Measurements from ENCODE around the gene ARHGAP32.
A peak's percentile ranks its signal among the peaks of the same experiment; 100 is the strongest.
"Not testable (repeated sequence)": the region's sequence is repeated elsewhere in the genome, so short reads cannot be mapped to it uniquely, and the experiment has no call there.

ARHGAP32 gene

DNA sequence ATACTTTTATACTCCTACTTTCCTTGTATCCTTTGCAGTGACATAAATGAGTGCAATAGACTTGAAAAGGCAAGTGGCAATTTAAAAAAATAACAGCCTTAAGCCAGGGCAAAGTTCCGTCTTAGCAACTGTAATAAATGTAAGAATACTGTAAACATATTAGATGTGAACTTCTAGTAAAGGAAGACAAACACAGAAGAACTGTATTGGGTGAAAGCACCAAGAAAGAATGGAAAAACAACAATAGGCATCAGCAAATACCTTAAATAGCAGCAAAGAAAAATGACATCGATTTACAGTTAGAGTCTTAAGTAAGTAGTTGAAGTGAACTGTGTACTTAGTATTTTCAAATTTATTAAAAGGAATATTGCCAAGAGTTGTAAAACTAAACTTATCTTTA is 174.0 kb downstream of the ARHGAP32 start:
- DNase-seq: no peak

DNA sequence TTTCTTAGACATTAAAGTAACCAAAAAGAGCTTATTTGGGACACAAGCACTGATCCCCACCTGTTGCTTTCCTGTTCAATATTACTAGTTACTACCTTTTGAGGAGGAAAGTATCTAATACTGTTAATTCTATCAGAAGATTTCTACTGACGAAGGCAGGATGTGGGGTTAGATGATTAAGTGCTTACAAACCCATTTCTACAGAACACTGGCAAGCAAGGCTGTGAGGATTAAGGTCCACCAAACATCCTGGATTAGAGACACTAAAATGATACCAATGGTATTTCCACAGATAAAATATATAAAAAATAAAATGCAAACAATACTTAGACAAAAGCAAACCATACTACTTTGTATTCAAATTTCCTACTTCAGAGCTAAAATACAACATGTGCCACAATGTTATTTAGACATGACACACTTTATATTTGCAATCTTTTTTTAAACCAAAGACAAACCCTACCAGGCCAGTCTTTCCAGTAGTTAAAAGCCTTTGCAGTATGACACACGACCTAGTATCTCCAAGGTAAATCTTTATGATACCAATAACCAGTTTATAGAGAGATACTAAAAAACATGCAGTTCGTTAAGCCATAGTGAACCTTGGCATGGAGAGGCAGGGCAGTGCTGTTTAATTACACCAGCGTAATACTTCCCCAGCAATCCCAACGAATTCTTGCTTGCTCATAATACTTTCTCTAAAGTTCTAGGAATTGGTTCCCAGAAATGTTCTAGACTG is 178.2 kb downstream of the ARHGAP32 start:
- DNase-seq: no peak

DNA sequence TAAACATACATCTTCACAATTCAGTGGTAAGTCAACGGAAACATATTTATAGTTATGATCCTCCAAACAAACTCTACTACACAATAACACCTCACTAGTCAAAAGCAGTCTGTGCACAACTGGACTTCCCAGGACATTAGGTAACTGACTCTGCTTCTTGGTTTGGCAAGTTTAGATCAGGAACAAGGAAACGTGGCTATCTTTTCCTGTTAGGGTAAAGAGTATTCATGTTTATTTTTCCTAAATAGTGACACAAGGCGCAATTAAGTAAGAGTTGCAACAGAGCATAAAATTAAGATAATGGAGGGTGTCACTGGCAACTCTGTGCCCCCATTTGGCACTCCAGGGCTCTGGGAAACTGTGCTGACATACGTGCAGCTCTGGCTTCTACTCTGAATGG is 179.2 kb downstream of the ARHGAP32 start:
- DNase-seq: no peak

GRCh38 chr11:129006161-129006560 is 186.0 kb downstream of the ARHGAP32 start:
- no peak for DNase-seq

DNA sequence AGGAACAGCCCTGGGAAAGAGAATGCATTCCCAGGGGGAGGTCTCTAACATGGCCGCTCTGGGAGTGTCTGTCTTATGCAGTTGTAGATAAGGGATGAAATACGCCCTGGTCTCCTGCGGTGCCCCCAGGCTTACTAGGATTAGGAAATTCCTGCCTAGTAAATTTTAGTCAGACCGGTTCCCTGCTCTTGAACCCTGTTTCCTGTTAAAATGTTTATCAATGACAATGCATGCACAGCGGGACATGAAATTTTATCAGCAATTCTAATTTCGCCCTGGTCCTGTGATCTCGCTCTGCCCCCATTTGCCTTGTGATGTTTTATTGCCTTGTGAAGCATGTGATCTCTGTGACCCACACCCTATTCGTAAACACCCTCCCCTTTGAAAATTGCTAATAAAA is 193.0 kb downstream of the ARHGAP32 start:
- not testable (repeated sequence) for DNase-seq

GRCh38 chr11:128988242-128988970 is 203.7 kb downstream of the ARHGAP32 start:
- DNase-seq: no peak

GRCh38 chr11:128985880-128986279 is 206.2 kb downstream of the ARHGAP32 start:
- no peak for DNase-seq

GRCh38 chr11:128983023-128983422 is 209.1 kb downstream of the ARHGAP32 start:
- no peak for DNase-seq

- no peak for DNase-seq
These were observed 210.9 kb downstream of the ARHGAP32 start for GRCh38 chr11:128981254-128981653.

GRCh38 chr11:128970598-128971190 is 221.4 kb downstream of the ARHGAP32 start:
- no peak for DNase-seq

- DNase-seq: no peak
These were observed 223.2 kb downstream of the ARHGAP32 start for GRCh38 chr11:128968916-128969315.

DNA sequence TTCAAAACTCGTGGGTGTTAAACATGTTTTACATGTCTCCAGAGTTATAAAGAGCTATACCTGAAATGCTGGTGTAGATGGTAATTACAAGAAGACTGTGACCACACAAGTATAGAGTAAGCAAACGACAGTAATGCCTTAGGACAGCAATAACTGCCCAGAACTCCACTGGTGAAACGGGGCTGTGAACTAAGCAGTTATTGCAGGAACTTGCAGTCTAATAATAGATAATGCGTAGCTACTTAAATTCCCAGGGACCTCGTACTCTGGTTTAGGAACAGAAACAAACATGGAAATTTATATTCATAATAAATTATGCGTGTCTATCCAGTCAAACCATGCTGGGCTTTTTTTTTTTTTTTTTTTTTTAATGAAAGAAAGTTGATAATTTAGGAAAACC is 224.5 kb downstream of the ARHGAP32 start:
- DNase-seq: no peak

- DNase-seq: no peak
These were observed 226.6 kb downstream of the ARHGAP32 start for GRCh38 chr11:128965485-128965884.

GRCh38 chr11:128964463-128964930 is 227.6 kb downstream of the ARHGAP32 start:
- DNase-seq: no peak

GRCh38 chr11:128963744-128964325 is 228.3 kb downstream of the ARHGAP32 start:
- no peak for DNase-seq

DNA sequence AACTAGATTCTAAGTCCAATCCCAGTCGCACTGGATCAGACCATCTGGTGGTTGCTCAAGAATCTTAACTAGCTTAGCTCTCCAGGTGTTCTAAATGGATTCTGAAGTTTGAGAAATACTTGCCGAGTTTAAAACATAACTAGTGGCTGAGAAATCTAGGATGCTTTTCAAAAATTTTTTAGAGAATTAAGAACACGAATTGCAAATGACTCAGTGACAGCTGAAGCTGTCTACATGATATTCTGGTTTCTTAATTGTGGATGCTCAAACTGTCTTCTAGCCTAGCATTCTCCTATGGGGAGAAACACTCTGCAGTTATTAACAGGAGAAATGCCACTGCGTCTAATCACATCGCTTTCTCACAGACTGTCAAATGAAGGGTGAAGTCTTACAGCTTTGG is 229.2 kb downstream of the ARHGAP32 start:
- DNase-seq: no peak

DNA sequence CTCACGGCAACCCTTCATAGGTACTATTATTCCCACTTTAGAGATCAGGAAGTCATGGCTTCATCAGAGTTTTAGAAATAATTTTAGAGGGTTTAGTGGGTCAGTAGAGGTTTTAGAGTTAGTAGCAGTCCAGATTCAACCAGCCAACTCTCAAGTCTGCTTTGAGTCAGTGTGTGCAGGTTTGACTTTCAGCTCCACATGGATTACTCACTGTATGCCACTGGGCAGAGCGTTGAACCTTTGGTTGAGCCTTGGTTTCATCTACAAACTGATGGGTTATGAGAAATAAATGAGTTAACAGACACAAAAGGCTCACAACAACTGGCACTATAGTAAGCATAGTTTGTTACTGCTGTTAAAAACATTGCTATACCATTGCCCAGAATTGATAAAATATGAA is 230.5 kb downstream of the ARHGAP32 start:
- DNase-seq: no peak

- no peak for DNase-seq
These were observed 235.0 kb downstream of the ARHGAP32 start for GRCh38 chr11:128957202-128957482.

GRCh38 chr11:128956401-128957201 is 235.5 kb downstream of the ARHGAP32 start:
- peak in 1 of 2 donors; percentile 57 for DNase-seq

GRCh38 chr11:128955636-128956035 is 236.5 kb downstream of the ARHGAP32 start:
- no peak for DNase-seq

DNA sequence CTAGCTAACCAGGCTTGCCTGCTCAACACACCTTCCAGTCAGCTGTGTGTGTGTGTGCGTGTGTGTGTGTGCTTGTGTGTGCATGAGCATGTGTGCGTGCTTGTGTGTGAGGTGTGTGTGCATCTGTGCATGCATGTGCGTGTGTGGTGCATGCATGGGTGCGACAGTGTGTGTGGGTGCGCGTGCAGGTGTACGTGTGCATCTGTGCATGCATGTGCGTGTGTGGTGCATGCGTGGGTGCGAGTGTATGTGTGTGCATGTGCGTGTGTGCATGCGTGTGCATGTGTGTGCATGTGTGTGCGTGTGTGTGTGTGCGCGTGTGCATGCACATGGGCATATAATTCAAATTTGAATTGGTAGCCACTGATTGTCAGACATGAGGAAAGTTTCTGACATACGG is 239.0 kb downstream of the ARHGAP32 start:
- no peak for DNase-seq

DNA sequence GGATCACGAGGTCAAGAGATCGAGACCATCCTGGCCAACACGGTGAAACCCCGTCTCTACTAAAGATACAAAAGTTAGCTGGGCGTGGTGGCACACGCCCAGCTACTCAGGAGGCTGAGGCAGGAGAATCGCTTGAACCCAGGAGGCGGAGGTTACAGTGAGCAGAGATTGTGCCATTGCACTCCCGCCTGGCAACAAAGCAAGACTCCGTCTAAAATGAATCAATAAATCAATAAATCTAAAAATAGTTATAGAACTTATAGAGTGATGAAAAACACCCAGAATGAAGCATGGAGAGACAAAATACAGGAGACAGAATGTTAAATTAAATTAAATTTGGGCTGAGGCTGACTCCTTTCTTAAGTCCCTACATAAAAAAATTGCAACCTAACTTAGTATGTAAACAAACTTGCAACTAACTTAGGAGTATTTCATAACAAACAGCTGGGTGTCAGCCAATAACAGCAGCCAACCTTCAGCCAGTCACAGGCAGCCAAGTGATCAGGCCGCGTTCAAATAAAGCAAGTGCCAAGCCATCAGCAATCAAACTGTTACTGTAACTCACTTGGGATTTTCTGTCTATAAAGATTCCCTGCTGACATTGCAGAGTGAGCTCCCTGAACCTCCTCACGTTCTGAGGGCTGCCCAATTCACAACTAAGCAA is 242.2 kb downstream of the ARHGAP32 start:
- DNase-seq: no peak
